Measurements from ENCODE around the gene CDH10.

CDH10 gene

DNA sequence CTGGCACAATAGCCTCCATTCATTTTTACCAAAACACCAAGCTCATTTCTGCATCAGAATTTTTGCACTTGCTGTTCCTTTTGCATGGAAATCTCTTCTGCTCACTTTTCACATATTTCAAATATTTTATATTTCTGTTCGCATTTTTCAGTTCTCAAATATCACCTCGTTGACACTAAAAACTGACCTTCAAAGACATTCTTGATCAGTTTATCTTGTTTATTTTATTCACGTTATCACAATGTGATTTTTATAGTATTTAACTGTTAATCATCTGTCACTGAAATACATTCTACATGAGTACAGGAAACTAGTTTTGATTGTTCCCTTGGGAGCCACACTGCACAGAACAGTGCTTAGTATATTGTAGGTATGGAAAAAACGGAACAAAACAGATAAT, 29.6 kb downstream of the CDH10 start:
- TF ChIP-seq, protein P1, sequence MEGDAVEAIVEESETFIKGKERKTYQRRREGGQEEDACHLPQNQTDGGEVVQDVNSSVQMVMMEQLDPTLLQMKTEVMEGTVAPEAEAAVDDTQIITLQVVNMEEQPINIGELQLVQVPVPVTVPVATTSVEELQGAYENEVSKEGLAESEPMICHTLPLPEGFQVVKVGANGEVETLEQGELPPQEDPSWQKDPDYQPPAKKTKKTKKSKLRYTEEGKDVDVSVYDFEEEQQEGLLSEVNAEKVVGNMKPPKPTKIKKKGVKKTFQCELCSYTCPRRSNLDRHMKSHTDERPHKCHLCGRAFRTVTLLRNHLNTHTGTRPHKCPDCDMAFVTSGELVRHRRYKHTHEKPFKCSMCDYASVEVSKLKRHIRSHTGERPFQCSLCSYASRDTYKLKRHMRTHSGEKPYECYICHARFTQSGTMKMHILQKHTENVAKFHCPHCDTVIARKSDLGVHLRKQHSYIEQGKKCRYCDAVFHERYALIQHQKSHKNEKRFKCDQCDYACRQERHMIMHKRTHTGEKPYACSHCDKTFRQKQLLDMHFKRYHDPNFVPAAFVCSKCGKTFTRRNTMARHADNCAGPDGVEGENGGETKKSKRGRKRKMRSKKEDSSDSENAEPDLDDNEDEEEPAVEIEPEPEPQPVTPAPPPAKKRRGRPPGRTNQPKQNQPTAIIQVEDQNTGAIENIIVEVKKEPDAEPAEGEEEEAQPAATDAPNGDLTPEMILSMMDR (IDR thresholded peaks at IDR 0.05; ENCODE audit: low read depth, low read length), result no peak
- DNase-seq (ENCODE audit: low read depth in 2 of 2), result no peak
- no peak overlapping the region for H3K4me3 ChIP-seq (replicated peaks in 1 of 2; ENCODE audit: low read depth in 2 of 2, low read length in 2 of 2)

- TF ChIP-seq, protein P1 (IDR thresholded peaks at IDR 0.05; ENCODE audit: low read depth, low read length), result no peak
- H3K4me3 ChIP-seq (replicated peaks in 1 of 2; ENCODE audit: low read depth in 2 of 2, low read length in 2 of 2), result no peak overlapping the region
- no peak for DNase-seq (ENCODE audit: low read depth in 2 of 2)
These were observed 35.1 kb downstream of the CDH10 start for GRCh38 chr5:24609706-24610105.

DNA sequence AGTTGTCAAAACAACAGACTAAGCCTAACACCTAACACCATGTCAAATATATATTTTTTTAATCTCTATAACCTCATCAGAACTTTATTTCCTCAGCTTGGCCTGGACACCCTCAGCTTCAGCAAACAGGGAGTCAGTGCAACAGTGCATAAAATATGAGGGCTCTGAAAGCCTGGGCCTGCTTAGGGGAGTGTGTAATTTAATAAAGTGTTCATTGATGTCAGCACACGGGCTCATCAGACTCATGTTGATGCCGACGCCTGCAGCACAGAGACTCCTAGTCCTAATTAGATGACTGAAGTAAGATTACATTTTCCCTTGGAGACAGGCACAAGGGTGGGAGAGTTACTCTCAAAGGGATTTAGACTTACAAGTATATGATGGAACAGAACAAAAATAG, 37.8 kb downstream of the CDH10 start:
- TF ChIP-seq, protein P1 (IDR thresholded peaks at IDR 0.05; ENCODE audit: low read depth, low read length), result no peak
- H3K4me3 ChIP-seq (replicated peaks in 1 of 2; ENCODE audit: low read depth in 2 of 2, low read length in 2 of 2), result no peak overlapping the region
- no peak for DNase-seq (ENCODE audit: low read depth in 2 of 2)

DNA sequence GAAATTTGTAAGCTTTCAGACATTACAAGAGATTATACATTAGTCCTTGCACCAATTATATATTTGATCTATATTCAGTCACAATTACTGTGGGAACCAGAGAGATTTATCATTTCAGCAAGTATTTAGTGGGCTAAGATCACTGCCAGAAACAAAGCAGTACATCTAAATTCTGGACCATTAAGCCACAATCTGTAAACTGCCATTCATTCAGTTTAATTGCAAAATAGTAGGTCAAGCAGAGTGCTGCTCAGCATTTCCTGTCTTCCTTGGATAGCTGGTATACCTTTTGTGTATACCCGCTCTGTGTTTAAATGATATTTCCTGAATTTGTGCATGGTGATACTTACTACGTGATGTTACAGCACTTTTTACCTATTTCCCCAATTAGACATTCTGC, 42.6 kb downstream of the CDH10 start:
- H3K4me3 ChIP-seq (replicated peaks in 1 of 2; ENCODE audit: low read depth in 2 of 2, low read length in 2 of 2), result no peak overlapping the region
- TF ChIP-seq, protein P1 (IDR thresholded peaks at IDR 0.05; ENCODE audit: low read depth, low read length), result no peak
- DNase-seq (ENCODE audit: low read depth in 2 of 2), result no peak

GRCh38 chr5:24598956-24599355, 45.8 kb downstream of the CDH10 start:
- TF ChIP-seq, protein P1 (IDR thresholded peaks at IDR 0.05; ENCODE audit: low read depth, low read length), result no peak
- H3K4me3 ChIP-seq (replicated peaks in 1 of 2; ENCODE audit: low read depth in 2 of 2, low read length in 2 of 2), result no peak overlapping the region
- DNase-seq (ENCODE audit: low read depth in 2 of 2), result no peak

- no peak overlapping the region for H3K4me3 ChIP-seq (replicated peaks in 1 of 2; ENCODE audit: low read depth in 2 of 2, low read length in 2 of 2)
- TF ChIP-seq, protein P1 (IDR thresholded peaks at IDR 0.05; ENCODE audit: low read depth, low read length), result no peak
- no peak for DNase-seq (ENCODE audit: low read depth in 2 of 2)
These were observed 49.4 kb downstream of the CDH10 start for GRCh38 chr5:24595329-24595728.

DNA sequence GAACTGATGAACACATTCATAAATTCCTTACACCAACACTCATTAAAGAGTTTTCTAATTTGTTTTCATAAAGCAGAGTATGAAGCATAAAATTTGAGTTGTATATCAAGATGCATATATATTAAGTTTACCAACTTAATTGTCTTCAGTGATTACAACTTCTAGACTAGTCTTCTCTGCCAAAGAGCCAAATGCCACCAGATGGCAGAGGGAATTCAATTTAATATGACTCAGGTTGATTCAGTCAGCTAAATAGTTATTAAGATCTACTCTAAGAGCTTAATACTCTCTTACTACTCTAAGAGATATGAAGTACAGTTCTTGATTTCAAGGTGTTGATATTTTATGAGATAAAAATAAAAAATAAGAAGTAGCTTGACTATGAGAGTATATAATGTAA, 53.4 kb downstream of the CDH10 start:
- H3K4me3 ChIP-seq (replicated peaks in 1 of 2; ENCODE audit: low read depth in 2 of 2, low read length in 2 of 2), result no peak overlapping the region
- no peak for DNase-seq (ENCODE audit: low read depth in 2 of 2)
- TF ChIP-seq, protein P1 (IDR thresholded peaks at IDR 0.05; ENCODE audit: low read depth, low read length), result no peak
